Astrocyte (in vitro differentiated cells and primary cell): ENCODE measurements around the gene ETS1. TPM values are rescaled to one million over a fixed set of nuclear protein-coding genes. Genes with fewer than 3 reads are reported as not detected.

Experiments
- DNase-seq: peaks from one replicate; pipeline ENCODE4 v3.0.0-alpha.2; 2010; ENCODE audit warnings: low read depth
- FAIRE-seq: peaks from 2 replicates; lab custom pipeline; 2011; peaks lifted over from hg19 to GRCh38; lab: Jason Lieb, UNC
- H2AFZ ChIP-seq: 2 replicates; pipeline ENCODE4 v1.6.0; 2012; ENCODE audit warnings: low read depth, low read length, inconsistent platforms
- H3K27ac ChIP-seq: 2 replicates; pipeline ENCODE4 v1.5.1; 2011; ENCODE audit warnings: low read depth, low read length, inconsistent platforms
- H3K27me3 ChIP-seq: 2 replicates; pipeline ENCODE4 v1.6.0; 2011; ENCODE audit warnings: low read length, inconsistent platforms; ENCODE audit not compliant: insufficient read depth
- H3K36me3 ChIP-seq: 2 replicates; pipeline ENCODE4 v1.5.1; 2011; ENCODE audit warnings: low read length, inconsistent platforms; ENCODE audit not compliant: insufficient read depth
- H3K4me1 ChIP-seq: 2 replicates; pipeline ENCODE4 v1.5.1; 2011; ENCODE audit warnings: low read length, inconsistent platforms; ENCODE audit not compliant: insufficient read depth
- H3K4me2 ChIP-seq: 2 replicates; pipeline ENCODE4 v1.6.0; 2012; ENCODE audit warnings: low read length, inconsistent platforms
- H3K4me3 ChIP-seq: 2 replicates; pipeline ENCODE4 v1.5.1; 2011; ENCODE audit warnings: low read depth, mild to moderate bottlenecking, low read length, inconsistent platforms; ENCODE audit not compliant: insufficient read depth
- H3K79me2 ChIP-seq: 2 replicates; pipeline ENCODE4 v1.6.0; 2012; ENCODE audit warnings: mild to moderate bottlenecking, low read length, inconsistent platforms; ENCODE audit not compliant: insufficient read depth
- H3K9ac ChIP-seq: 2 replicates; pipeline ENCODE4 v1.6.0; 2012; ENCODE audit warnings: mild to moderate bottlenecking, low read length, inconsistent platforms
- H3K9me3 ChIP-seq: 2 replicates; pipeline ENCODE4 v1.5.1; 2012; ENCODE audit warnings: low read depth, mild to moderate bottlenecking, low read length, inconsistent platforms; ENCODE audit not compliant: insufficient read depth
- H4K20me1 ChIP-seq: 2 replicates; pipeline ENCODE4 v1.6.0; 2012; ENCODE audit warnings: low read length, inconsistent platforms; ENCODE audit not compliant: insufficient read depth
- H3K27ac Mint-ChIP-seq: one replicate; pipeline ENCODE4 v1.8.0; 2021; ENCODE audit warnings: mild to moderate bottlenecking, mixed read lengths; ENCODE audit not compliant: unreplicated experiment
- H3K27me3 Mint-ChIP-seq: one replicate; pipeline ENCODE4 v1.8.0; 2021; ENCODE audit warnings: low read depth, mixed read lengths; ENCODE audit not compliant: unreplicated experiment
- H3K36me3 Mint-ChIP-seq: one replicate; pipeline ENCODE4 v1.8.0; 2021; ENCODE audit warnings: low read depth, mixed read lengths; ENCODE audit not compliant: unreplicated experiment
- H3K4me1 Mint-ChIP-seq: one replicate; pipeline ENCODE4 v1.8.0; 2021; ENCODE audit warnings: low read depth, mixed read lengths; ENCODE audit not compliant: unreplicated experiment
- H3K4me3 Mint-ChIP-seq: one replicate; pipeline ENCODE4 v1.8.0; 2021; ENCODE audit warnings: mild to moderate bottlenecking, moderate library complexity, mixed read lengths; ENCODE audit not compliant: unreplicated experiment
- H3K9me3 Mint-ChIP-seq: one replicate; pipeline ENCODE4 v1.8.0; 2021; ENCODE audit warnings: mild to moderate bottlenecking, mixed read lengths; ENCODE audit not compliant: unreplicated experiment
- EZH2 ChIP-seq: IDR thresholded peaks from 2 replicates; pipeline ENCODE4 v1.6.1; 2012; ENCODE audit warnings: mild to moderate bottlenecking, low read length, inconsistent platforms; ENCODE audit not compliant: insufficient read depth
- total RNA-seq: library from RNA; stranded (reverse); gene quantifications from 2 replicates; pipeline ENCODE4 v1.2.1, GENCODE V29; 2021
- TF ChIP-seq, protein P1 (sequence below): IDR thresholded peaks from 2 replicates; pipeline ENCODE4 v1.5.1; 2011; ENCODE audit warnings: low read depth, mild to moderate bottlenecking, inconsistent platforms, low read length, moderate library complexity; ENCODE audit not compliant: insufficient read depth

The ETS1 gene
- total RNA-seq, 1 donor from 2014 or later, result 107 TPM

DNA sequence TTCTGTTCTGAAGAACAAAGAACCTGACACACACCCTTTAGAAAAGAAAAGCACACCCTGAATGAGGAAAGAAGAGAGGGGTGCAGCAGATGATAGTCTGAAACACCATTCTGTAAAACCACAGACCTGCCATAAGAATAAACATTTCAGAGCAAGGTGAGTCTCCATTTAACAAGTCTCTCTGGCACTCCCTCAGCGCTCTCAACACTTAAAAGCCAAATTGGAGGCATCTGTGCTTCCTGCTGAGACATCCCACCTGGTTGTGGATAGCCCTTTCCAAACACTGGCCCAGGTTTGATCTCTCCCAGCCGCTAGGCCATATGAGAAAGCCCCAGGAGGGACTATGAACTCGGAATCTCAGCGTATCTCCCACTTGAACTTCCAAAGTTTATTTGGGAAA, 36.3 kb downstream of the ETS1 start:
- Histone ChIP-seq H3K79me2 (no peaks in the 10 kb centered on the region), H2AFZ (no peak overlapping the region), H4K20me1 (no peaks in the 10 kb centered on the region), H3K9me3 (no peaks in the 10 kb centered on the region), H3K27me3 (no peaks in the 10 kb centered on the region), H3K4me3 (no peak overlapping the region), H3K36me3 (no peaks in the 10 kb centered on the region), H3K9ac (no peak overlapping the region), H3K4me2 (no peak overlapping the region), H3K27ac (no peak overlapping the region), H3K4me1 (peaks cover 17% of the 10 kb centered on the region)
- H3K4me1 Mint-ChIP-seq, result peaks cover 16% of the 10 kb centered on the region
- no peak overlapping the region for H3K4me3 Mint-ChIP-seq
- no peaks in the 10 kb centered on the region for H3K36me3 Mint-ChIP-seq
- H3K9me3 Mint-ChIP-seq, result peaks cover 3% of the 10 kb centered on the region
- no peak overlapping the region for H3K27ac Mint-ChIP-seq
- no peak for FAIRE-seq
- no peaks in the 10 kb centered on the region for H3K27me3 Mint-ChIP-seq
- no peak for TF ChIP-seq EZH2
- TF ChIP-seq, protein P1, sequence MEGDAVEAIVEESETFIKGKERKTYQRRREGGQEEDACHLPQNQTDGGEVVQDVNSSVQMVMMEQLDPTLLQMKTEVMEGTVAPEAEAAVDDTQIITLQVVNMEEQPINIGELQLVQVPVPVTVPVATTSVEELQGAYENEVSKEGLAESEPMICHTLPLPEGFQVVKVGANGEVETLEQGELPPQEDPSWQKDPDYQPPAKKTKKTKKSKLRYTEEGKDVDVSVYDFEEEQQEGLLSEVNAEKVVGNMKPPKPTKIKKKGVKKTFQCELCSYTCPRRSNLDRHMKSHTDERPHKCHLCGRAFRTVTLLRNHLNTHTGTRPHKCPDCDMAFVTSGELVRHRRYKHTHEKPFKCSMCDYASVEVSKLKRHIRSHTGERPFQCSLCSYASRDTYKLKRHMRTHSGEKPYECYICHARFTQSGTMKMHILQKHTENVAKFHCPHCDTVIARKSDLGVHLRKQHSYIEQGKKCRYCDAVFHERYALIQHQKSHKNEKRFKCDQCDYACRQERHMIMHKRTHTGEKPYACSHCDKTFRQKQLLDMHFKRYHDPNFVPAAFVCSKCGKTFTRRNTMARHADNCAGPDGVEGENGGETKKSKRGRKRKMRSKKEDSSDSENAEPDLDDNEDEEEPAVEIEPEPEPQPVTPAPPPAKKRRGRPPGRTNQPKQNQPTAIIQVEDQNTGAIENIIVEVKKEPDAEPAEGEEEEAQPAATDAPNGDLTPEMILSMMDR, result no peak
- no peak for DNase-seq

GRCh38 chr11:128550261-128550821, 37.0 kb downstream of the ETS1 start:
- FAIRE-seq (no peak), DNase-seq (no peak)
- no peaks in the 10 kb centered on the region for H3K27me3 ChIP-seq
- no peak overlapping the region for H3K4me3 ChIP-seq
- Mint-ChIP-seq H3K36me3 (no peaks in the 10 kb centered on the region), H3K27me3 (no peaks in the 10 kb centered on the region), H3K4me1 (peaks cover 14% of the 10 kb centered on the region), H3K9me3 (no peaks in the 10 kb centered on the region), H3K27ac (no peak overlapping the region), H3K4me3 (no peak overlapping the region)
- H2AFZ ChIP-seq, result no peak overlapping the region
- no peaks in the 10 kb centered on the region for H3K79me2 ChIP-seq
- TF ChIP-seq, protein P1, result no peak
- TF ChIP-seq EZH2, result no peak
- H3K27ac ChIP-seq, result no peak overlapping the region
- H3K4me2 ChIP-seq, result no peak overlapping the region
- peaks cover 17% of the 10 kb centered on the region for H3K4me1 ChIP-seq
- no peak overlapping the region for H3K9ac ChIP-seq
- H4K20me1 ChIP-seq, result no peaks in the 10 kb centered on the region
- H3K36me3 ChIP-seq, result no peaks in the 10 kb centered on the region
- H3K9me3 ChIP-seq, result no peaks in the 10 kb centered on the region

DNA sequence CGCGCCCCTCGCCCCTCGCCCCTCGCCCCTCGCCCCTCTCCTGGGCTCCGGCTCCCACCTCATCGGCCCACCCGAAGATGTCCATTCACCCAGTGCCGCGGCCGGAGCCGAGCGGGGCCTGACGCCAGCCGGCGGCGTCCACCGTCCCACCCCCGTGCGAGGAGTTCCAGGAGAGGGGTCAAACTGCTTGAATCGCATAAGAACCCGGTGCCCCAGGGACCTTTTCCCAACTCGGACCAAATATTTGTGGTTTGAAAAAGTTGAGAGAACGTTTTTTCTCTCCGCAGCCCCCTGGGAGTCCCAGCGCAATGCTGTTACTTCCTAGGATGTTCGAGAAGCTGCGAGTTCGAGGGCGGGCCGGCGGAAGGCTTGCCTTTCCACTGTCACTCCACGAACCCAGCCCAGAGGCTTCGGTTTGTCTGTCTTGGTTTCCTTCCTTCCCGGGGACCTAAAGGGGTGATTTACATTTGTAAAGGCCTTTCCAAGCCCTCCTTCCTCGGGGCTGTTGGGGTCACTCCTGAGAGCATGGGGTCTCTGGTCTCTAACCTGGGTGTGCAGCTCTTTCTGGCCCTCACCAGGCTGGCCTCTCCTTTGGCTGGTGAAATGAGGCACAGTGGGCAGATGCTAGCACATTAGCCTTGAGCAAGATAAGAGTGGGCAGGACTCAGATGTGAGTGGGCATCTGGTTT, 38.0 kb downstream of the ETS1 start:
- FAIRE-seq (no peak), DNase-seq (no peak)
- Histone ChIP-seq H3K27me3 (no peaks in the 10 kb centered on the region), H2AFZ (peak overlapping the region; percentile 70), H3K27ac (no peak overlapping the region), H3K4me1 (peaks cover 17% of the 10 kb centered on the region), H3K4me2 (peak overlapping the region; percentile 93), H3K36me3 (no peaks in the 10 kb centered on the region), H3K9me3 (no peaks in the 10 kb centered on the region), H4K20me1 (no peaks in the 10 kb centered on the region), H3K79me2 (no peaks in the 10 kb centered on the region), H3K4me3 (peak overlapping the region; percentile 54), H3K9ac (peak overlapping the region; percentile 77)
- H3K4me1 Mint-ChIP-seq, result peaks cover 17% of the 10 kb centered on the region
- H3K27me3 Mint-ChIP-seq, result no peaks in the 10 kb centered on the region
- no peaks in the 10 kb centered on the region for H3K36me3 Mint-ChIP-seq
- H3K27ac Mint-ChIP-seq, result no peak overlapping the region
- TF ChIP-seq, protein P1, result no peak
- TF ChIP-seq EZH2, result no peak
- no peaks in the 10 kb centered on the region for H3K9me3 Mint-ChIP-seq
- no peak overlapping the region for H3K4me3 Mint-ChIP-seq
